ENCODE measurements around the gene KIAA1549.

KIAA1549 gene

GRCh38 chr7:138864667-138865066, 116.5 kb downstream of the KIAA1549 start:
- no peak for DNase-seq (ENCODE audit: low spot score)
- TF ChIP-seq CTCF (IDR thresholded peaks at IDR 0.05; ENCODE audit: extremely low read depth, insufficient read depth, missing control alignments), result no peak
- in situ Hi-C loops (cut with MboI; ENCODE audit: low pct_unique_long_range_greater_than_20kb, low sequenced_read_pairs, unreplicated experiment), result no loop called here

- in situ Hi-C loops (cut with MboI; ENCODE audit: low pct_unique_long_range_greater_than_20kb, low sequenced_read_pairs, unreplicated experiment), result no loop called here
- DNase-seq (ENCODE audit: low spot score), result no peak
- no peak for TF ChIP-seq CTCF (IDR thresholded peaks at IDR 0.05; ENCODE audit: extremely low read depth, insufficient read depth, missing control alignments)
Observed at GRCh38 chr7:138863931-138864330, 117.3 kb downstream of the KIAA1549 start.

- DNase-seq (ENCODE audit: low spot score), result no peak
- in situ Hi-C loops (cut with MboI; ENCODE audit: low pct_unique_long_range_greater_than_20kb, low sequenced_read_pairs, unreplicated experiment), result no loop called here
- no peak for TF ChIP-seq CTCF (IDR thresholded peaks at IDR 0.05; ENCODE audit: extremely low read depth, insufficient read depth, missing control alignments)
Observed at GRCh38 chr7:138861051-138861450, 120.1 kb downstream of the KIAA1549 start.

- no peak for TF ChIP-seq CTCF (IDR thresholded peaks at IDR 0.05; ENCODE audit: extremely low read depth, insufficient read depth, missing control alignments)
- no peak for DNase-seq (ENCODE audit: low spot score)
- in situ Hi-C loops (cut with MboI; ENCODE audit: low pct_unique_long_range_greater_than_20kb, low sequenced_read_pairs, unreplicated experiment), result no loop called here
Observed at GRCh38 chr7:138857728-138858127, 123.5 kb downstream of the KIAA1549 start.

GRCh38 chr7:138854115-138854645, 127.0 kb downstream of the KIAA1549 start:
- in situ Hi-C loops (cut with MboI; ENCODE audit: low pct_unique_long_range_greater_than_20kb, low sequenced_read_pairs, unreplicated experiment), result no loop called here
- TF ChIP-seq CTCF (IDR thresholded peaks at IDR 0.05; ENCODE audit: extremely low read depth, insufficient read depth, missing control alignments), result no peak
- DNase-seq (ENCODE audit: low spot score), result no peak

- DNase-seq (ENCODE audit: low spot score), result no peak
- in situ Hi-C loops (cut with MboI; ENCODE audit: low pct_unique_long_range_greater_than_20kb, low sequenced_read_pairs, unreplicated experiment), result no loop called here
- TF ChIP-seq CTCF (IDR thresholded peaks at IDR 0.05; ENCODE audit: extremely low read depth, insufficient read depth, missing control alignments), result no peak
Observed at GRCh38 chr7:138853448-138853847, 127.7 kb downstream of the KIAA1549 start.

GRCh38 chr7:138852469-138852868, 128.7 kb downstream of the KIAA1549 start:
- in situ Hi-C loops (cut with MboI; ENCODE audit: low pct_unique_long_range_greater_than_20kb, low sequenced_read_pairs, unreplicated experiment), result no loop called here
- no peak for TF ChIP-seq CTCF (IDR thresholded peaks at IDR 0.05; ENCODE audit: extremely low read depth, insufficient read depth, missing control alignments)
- DNase-seq (ENCODE audit: low spot score), result no peak
